ENCODE data around the gene IRF7.

GRCh38 chr11:601573-602245 is 14.0 kb downstream of the IRF7 start:
- TF ChIP-seq CTCF (IDR thresholded peaks at IDR 0.05; ENCODE audit: borderline replicate concordance, extremely low read depth, low read length, poor library complexity, severe bottlenecking): no peak
- TF ChIP-seq EZH2 (IDR thresholded peaks at IDR 0.05; ENCODE audit: borderline replicate concordance, low read depth, low read length, severe bottlenecking): no peak
